ENCODE data around the gene ENKUR.

DNA sequence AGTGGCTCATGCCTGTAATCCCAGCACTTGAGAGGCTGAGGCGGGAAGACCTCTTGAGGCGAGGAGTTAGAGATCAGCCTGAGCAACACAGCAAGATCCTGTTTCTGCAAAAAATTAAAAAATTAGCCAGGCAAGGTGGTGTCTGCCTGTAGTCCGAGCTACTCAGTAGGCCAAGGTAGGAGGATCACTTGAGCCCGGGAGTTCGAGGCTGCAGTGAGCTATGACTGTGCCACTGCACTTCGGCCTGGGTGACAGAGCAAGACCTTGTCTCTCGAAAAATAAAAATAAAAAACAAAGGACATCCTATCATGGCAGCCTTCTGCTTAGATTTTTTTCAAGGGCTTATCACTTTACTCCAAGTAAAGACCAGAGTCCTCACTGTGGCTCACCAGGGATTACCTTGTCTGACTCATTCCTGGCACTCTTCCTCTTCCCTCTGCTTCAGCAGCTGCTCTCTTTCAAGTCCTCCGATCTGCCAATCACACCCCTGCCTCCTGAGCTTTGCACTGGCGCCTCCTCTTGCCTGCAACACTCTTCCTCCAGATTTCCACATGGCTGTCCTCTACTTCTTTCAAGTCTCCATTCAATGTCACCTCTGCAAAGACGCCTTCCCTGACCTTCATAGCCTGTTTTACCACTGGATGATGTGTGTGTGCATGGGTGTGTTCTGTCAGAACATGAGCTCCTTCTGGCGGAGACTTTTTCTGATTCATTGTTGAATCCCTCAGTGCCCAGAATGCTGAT lies 71.3 kb downstream of the ENKUR start:
- TF ChIP-seq, protein P1, sequence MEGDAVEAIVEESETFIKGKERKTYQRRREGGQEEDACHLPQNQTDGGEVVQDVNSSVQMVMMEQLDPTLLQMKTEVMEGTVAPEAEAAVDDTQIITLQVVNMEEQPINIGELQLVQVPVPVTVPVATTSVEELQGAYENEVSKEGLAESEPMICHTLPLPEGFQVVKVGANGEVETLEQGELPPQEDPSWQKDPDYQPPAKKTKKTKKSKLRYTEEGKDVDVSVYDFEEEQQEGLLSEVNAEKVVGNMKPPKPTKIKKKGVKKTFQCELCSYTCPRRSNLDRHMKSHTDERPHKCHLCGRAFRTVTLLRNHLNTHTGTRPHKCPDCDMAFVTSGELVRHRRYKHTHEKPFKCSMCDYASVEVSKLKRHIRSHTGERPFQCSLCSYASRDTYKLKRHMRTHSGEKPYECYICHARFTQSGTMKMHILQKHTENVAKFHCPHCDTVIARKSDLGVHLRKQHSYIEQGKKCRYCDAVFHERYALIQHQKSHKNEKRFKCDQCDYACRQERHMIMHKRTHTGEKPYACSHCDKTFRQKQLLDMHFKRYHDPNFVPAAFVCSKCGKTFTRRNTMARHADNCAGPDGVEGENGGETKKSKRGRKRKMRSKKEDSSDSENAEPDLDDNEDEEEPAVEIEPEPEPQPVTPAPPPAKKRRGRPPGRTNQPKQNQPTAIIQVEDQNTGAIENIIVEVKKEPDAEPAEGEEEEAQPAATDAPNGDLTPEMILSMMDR (IDR thresholded peaks at IDR 0.05) = no peak
- TF ChIP-seq EP300 (IDR thresholded peaks at IDR 0.05) (no peak), POLR2AphosphoS5 (IDR thresholded peaks at IDR 0.05) (no peak), POLR2A (IDR thresholded peaks at IDR 0.05) (no peak)

Data from gastroesophageal sphincter (tissue), 3 donors.